ENCODE data around the gene ENTPD2.

ENTPD2 gene

DNA sequence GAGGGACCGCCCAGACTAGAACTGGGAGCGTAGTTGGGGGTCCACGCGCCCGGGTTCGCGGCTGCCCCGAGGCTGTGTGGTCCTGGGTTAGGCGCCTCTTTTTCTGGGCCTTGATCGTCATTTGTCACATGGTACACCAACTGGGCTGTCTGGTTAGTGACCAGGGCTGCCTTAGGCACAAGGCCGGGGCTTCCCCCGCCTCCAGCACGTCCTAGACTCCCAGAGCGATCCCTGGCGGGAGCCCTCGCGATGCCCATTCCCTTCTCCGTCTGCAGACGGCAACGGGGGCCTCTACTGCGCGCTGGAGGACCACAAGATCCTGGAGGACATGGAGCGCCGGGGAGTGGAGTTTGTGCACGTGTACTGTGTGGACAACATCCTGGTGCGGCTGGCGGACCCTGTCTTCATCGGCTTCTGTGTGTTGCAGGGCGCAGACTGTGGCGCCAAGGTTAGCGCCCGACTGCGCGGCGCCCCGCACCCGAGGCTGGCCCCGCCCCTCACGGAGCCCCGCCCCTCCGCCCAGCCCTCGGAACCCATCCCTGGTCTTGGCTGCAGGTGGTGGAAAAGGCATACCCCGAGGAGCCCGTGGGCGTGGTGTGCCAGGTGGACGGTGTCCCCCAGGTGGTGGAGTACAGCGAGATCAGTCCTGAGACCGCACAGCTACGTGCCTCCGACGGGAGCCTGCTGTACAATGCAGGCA, 25.0 kb upstream of the ENTPD2 start:
- DNase-seq: no peak

DNA sequence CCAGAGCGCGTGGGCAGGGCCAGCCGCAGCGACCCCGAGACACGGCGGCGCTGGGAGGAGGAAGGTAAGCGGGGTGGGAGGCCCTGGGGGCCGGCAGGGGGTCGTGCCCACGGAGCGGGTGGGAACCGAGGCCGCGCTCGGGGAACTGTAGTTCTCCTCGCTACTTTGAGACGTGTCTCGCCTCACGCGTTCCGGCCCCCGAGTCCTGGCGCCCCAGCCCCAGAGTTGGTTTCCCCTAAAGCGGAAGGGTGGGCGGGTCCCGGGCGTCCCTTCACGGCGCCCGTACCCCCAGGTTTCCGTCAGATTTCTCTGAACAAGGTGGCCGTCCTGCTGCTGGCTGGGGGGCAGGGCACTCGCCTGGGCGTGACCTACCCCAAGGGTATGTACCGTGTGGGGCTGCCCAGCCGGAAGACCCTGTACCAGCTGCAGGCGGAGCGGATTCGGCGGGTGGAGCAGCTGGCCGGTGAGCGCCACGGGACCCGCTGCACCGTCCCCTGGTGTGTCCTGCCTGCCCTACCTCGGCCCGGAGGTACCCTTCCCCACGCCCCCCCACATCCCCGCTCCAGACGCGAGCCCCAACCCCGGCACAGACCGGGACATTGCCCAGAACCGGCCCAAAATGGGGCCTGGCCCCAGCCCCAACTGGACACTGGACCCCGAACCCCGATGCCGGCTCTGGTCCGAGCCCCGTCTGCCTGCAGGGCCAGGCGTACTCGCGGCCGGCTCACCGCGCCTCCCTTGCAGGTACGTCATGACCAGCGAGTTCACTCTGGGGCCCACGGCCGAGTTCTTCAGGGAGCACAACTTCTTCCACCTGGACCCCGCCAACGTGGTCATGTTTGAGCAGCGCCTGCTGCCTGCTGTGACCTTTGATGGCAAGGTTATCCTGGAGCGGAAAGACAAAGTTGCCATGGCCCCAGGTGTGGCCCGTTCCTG, 24.2 kb upstream of the ENTPD2 start:
- DNase-seq: peak; percentile 56

DNA sequence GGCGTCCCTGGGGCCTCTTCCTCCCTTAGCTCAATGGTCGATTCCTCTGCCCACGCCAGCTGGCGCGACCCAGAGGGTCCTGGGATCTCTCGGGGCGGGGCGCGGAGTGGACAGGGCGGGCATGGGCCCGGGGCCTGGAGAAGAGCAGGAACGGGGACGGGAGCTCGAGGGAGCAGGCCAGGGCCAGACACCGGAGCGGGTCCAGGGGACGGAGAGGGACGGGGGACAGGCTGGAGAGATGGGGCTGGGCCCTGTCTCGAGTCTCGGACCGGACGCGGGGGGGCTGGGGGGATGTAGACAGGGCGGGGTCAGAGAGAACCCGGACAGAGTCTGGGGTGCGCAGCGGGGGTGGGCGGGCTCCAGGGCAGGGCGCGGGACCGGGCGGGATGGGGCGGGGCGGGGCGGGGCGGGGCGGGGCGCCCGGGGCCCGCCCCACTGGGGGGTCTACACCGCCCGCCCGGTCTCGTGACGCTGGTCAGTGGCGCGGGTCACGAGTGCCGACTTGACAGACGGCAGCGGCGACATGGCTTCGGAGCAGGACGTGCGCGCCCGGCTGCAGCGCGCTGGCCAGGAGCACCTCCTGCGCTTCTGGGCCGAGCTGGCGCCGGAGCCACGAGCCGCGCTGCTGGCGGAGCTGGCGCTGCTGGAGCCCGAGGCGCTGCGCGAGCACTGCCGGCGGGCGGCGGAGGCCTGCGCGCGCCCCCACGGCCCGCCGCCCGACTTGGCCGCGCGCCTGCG, 23.3 kb upstream of the ENTPD2 start, which contains the start of gene UAP1L1:
Gene UAP1L1 (plus strand): TSS at position 508 of the 738 bp plus-strand sequence. CDS start 16 bp downstream, at position 524.
- peak; percentile 68 for DNase-seq

DNA sequence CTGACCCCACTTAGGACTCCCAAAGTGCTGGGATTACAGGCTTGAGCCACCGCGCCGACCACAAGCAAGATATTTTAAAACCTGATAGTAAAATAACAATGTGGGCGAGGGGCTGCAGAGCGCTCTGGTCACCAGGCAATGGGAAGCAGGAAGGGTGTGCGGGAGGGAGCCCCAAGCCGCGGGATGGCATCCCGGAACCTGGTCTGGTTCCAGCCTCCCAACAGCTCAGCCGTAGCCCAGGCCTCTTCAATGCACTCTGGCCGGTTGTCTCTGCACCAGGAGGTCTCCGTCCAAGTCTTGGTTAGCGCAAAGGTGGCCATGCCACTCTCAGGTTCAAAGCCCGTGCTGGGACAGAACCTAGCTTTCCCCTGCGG, 22.8 kb upstream of the ENTPD2 start:
- no peak for DNase-seq

DNA sequence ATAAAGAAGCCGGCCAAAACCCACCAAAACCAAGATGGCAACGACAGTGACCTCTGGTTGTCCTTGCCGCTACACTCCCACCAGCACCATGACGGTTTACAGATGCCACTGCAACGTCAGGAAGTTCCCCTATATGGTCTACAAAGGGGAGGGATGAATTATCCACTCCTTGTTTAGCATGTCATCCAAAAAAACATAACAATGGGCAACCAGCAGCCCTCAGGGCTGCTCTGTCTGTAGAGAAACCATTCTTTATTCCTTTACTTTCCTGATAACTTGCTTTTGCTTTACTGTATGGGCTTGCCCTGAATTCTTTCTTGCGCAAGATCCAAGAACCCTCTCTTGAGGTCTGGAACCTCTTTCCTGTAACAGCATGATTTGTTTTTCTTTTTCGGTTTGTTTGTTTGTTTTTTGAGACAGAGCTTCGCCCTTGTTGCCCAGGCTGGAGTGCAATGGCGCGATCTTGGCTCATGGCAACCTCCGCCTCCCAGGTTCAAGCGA, 21.5 kb upstream of the ENTPD2 start:
- no peak for DNase-seq

DNA sequence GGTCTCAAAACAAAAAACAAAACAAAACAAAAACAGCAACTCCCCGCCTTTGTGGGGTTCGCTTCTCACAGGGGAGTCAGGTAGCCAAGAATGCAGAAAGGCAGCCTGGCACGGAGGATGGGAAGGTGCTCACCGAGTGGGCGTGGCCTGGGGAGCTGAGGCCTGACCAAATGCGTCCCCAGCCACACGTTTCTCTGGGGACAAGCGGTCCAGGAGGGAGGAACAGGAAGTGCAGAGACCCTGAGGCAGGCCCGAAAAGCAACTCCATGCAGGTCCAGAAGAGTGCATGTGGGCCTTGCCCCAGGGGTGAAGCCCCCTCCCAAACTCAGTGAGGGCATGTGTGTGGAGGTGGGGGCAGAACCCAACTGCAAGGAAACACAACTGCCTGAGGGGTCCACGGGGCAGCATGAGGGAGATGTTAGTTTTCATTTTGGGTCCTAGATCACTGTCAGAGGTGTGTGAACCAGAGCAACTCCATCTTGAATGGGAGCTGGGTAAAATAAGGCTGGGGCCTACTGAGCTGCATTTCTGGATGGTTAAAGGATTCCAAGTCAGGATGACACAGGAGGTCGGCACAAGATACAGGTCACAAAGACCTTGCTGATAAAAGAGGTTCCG, 20.9 kb upstream of the ENTPD2 start:
- DNase-seq: no peak

DNA sequence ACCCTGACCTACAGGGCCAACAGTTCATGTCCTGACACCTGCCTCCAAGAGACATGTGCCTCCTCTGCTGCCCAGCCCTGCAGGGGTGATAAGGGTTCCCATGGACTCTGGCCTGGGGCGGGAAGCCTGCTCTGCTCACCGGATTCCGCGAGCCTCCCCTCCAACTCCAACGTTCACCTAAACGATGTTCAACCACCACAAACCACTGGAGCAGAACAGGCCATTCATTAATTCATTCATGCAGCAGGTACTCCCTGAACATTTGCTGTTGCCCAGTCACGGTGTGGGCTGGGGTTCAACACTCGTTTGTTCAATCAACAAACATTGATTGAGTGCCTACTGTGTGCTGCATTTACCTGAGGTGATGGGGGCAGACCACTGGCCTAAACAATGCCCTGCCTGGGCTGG, 20.1 kb upstream of the ENTPD2 start:
- DNase-seq: no peak

DNA sequence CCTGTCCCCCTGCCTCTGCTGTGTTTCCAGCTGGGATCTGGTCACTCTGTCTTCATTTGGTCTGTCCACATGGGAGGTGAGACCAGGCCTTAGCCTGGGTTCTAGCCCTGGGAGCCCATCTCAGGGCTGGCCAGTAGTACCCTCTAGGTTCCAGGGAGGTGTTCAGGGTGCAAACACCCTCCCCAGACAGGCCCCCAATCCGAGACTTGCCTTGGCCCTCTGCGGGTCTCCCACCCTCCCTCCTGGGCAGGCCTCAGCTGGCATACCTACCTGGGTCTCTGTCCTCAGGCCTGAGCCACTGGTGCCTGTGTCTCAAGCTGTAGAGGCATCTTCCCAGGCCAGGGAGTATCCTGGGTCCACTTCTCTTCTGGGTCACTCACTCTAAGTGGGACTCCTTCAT, 17.4 kb upstream of the ENTPD2 start:
- DNase-seq: no peak

DNA sequence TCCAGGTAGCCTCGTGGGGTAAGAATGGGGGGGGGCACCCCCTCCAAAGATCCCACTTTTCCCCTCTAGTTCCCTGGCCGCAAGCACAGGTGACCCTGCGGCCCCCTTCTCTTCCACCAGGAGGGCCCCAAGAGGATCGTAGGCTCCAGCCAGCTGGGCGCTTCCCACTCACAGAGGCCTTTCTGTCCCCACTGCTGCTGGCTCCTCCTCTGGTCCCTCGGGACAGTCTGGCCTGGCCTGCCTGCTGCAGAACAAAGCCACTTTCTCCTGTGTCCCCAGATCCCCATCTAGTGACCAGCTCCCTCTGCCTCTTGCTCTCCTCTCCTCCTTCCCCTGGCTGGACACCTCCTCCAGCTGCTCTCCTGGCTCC, 17.0 kb upstream of the ENTPD2 start:
- no peak for DNase-seq

DNA sequence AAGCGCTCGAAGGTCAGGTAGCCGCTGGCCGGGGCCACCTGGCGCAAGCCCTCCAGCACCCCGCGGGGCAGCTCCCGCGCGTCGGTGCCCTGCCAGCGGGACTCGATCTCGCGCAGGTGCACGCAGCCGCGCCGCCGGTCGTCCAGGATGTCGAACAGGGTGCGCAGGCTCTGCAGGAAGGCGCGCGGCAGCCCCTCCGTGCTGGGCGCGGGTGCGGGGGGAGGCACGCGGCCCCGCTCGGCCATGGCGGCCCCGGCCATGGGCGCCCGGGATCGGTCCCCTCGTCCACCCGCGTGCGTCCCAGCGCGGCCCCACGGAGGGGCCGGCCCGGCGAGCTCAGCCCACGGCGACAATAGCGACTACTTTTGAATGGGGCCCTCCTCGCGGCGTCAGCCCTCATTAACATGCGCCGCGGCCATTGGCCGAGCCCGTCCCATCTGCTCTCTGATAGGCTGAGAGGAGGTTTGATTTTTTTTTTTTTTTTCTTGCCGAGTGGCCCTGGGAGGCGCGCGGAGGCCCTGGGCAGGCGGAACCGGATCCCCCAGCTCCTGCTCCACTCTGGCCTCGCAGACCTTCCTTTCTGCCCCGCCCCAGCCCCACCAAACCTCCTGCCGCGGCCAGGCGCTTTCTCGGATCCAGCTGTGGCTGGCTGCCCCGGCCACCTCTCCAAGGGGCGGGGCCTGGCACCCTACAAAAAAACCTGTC, 16.5 kb upstream of the ENTPD2 start, which contains the start of gene SAPCD2:
Gene SAPCD2 (minus strand): TSS at position 357 of the 705 bp plus-strand sequence. CDS start 97 bp downstream, at position 260.
- DNase-seq: peak; percentile 91

DNA sequence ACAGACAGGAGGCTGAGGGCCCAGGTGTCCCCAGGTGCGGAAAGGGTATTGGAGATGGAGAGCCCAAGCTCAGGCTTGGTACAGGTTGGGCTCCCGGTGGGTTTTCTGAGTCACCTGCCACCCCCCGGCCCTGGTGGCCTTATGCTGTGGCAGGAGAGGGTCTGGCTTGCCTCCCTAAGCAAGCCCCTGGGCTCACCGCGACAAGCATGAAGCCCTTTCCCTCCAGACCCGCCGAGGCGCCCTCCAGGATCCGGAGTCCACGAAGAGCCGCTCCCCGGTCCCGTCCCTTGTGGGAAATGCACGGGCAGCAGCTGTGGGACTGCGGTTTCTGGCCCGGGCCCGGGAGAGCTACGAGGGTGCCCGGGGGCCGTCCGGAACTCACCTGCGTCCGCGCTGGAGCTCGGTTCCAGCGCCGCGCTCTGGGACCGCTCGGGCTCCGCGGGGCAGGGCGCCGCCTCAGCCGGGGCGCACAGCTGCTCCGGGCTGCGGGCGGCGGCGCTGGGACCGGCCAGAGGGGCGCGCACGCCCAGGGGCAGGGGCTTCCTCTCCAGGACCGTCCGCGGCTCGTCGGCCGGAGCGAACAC, 15.7 kb upstream of the ENTPD2 start:
- no peak for DNase-seq

DNA sequence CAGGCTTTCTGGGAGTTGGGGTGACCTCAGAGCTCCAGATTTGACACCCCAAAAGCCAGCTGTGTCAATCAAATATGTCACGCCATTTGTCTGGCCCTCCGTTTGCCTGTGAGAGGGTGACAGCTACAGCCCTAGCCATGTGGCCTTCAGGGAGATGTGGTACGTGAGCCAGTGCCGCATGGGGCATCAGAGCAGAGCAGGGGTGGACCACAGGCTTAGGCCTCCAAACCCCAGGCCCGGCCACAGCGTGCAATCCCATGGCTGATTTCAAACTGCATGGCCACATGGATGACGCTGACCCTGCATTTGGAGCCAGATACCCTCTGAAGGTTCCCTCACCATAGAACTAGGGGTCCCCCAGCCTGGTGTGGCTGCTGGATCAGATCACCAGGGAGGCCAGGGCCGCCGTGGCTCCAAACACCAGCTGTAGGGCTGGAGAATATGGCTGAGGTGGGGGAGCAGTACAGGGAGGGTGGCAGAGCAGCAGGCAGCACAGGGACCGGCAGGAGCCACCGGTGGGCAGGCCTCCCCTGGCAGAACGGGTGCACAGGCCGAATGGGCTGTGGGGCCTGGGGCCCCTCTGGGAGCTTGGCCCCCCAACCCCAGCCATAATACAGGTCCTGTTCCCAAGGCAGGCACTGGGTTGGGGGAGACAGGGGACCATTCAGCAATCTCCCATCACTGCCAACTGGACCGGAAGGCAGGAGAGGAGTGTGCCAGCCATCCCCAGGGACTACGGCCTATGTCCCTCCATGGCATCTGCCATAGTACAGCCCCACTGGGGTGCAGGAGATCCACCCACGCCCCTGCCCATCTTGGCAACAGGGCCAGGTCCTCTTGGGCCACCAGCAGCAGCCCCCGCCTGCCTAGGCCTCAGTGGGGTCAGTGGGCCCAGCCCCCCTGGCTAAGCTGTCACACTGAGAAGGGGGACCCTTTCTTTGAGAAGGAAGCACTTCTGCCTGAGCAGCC, 15.0 kb upstream of the ENTPD2 start:
- no peak for DNase-seq

DNA sequence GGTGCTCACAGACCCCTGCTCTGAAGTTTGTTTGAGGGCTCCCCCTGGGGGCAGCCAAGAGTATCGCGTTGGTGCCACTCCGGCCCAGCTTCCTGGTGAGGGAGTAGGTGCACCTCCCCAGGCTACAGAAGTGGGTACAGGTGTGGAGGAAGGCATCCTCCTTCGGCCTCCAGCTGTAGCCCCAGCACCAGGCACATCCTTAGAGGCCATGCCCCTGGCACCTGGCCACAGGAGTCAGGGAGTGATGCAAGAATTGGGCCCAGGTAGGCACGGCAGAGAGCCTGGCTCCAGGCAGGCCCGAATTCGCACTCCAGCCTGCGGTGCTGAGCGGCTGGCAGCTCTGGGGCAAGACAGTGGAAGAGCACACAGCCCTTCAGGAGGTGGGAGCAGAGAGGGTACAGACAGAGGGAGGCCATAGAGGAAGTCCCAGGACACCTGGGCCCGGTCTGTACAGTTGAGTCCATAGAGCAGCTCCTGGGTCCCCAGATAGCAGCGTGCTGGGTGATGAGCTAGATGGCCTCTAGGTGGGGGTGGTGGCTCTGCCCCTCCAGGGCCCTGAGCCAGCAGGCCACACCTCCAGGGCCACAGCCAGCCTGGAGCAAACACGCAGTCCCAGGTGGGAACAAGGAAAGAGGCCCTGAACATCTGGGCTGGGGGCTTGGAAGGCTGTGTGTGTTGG, 14.1 kb upstream of the ENTPD2 start:
- peak; percentile 94 for DNase-seq

DNA sequence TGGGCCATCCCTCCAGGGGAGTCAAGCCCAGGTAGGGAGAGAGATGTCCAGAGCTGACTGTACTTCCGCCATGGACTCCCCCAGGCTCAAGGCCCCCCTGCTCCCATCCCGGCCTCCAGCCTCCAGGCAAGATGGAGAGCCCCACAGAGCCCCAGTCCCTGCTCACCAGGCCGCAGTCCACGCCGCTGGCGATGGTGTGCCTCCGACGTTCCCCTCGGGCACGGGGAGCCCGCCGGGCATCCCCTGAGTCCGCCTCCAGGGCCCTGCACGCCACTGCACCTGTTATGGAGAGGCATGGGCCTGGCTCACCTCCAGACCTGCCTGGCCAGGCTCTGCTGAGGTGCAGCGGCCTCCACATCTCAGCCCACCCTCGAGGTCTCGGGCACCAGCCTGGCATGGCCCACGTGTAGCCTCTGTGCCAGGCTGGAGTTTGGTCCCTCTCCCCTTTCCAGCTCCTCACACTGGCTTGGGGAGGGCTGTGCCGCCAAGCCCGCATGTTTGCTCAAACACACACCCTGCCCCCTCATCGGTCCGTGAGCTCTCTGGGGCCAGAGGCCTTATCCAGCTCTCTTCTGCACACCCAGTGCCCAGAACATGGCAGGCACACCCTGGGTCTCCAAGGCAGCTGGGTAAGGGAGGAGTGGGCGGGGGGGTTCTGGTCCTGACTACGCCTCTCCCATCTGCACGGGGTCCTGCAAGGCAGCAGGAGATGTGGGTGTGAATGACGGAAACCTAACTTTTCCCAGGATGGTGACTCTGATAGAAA, 12.4 kb upstream of the ENTPD2 start:
- no peak for DNase-seq

DNA sequence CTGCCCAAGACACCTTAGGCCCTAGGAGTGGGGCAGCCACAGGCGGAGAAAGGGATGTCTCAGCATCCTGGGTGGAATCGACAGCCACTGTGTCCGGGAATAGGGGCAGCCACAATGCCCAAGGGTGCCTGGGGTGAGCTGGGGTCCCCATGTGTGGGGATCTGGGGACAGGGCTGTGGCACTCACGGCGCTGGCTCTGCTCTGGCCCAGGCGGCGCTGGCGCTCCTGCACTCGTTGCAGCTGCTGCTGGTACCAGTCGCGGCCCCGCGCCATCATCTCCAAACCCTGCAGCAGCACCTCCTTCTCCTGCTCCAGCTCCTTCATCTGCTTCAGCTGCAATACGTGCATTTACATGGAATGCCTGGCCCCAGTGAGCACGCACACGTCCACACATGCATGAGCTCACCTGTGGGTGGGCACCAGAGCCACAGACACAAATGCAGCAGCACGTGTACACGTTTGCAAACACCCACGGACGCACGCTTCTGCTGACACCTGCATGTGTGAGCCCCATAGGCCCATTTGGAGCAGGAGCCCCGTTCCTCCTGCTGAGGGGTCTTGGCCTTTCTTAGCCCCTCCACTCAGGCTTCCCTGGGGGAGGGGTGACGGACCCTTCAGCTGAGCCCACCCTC, 11.6 kb upstream of the ENTPD2 start:
- DNase-seq: no peak

DNA sequence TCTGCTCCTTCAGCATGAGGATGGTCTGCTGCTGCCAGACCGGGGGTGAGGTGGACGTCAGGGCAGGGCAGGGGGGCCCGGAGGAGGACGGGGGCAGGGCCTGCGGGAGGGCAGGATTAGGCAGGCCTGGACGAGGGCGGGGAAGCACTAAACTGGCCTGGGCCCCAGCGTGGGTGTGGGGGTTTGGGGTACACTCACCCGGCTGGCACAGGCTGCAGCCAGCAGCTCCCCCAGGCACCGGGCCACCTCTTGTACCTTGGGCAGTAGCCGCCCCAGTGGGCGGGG, 11.0 kb upstream of the ENTPD2 start:
- no peak for DNase-seq

DNA sequence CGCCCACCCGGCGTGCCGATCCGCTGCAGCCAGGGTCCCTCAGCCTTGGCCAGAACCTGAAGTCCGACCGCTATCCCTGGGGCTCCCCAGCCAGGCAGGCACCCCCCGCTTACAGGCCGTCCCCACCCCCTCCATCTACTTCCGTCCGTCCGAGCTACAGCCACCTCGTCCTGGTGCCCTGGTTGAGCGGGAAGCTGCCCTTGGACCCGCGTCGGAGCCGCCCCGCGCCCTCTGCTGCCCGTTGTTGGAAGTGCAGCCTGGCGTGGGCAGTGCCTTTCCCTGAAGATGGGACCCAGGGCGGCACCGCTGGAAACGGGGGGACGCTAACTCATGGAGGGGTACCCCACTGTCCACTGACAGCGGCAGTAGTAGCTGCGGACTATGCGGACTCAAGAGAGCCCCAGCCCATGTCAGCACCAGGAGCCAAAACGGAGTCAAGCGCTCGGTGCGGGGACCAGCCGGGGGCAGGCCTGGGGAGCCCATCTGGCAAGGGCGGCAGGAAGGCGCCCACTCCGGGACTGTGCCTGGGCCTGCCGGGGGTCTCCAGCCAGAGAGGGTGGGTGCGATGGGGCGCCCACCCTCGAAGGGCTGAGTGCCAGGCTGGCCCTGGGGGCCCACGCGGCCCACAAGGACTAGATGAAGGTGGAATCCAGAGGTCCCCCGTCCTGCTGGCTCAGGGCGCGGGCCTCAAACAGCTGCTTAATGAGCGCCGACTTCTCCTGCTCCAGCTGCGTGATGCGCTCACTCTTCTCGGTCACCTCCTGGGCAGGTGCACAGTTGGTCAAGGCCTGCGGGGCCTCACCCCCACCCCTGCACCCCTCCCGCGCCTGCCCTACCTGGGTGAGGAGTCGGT, 10.4 kb upstream of the ENTPD2 start:
- DNase-seq: peak; percentile 79

Data from activated CD4-positive, alpha-beta T cell treated with anti-CD3 and anti-CD28 coated beads, Interleukin-2, Interleukin-6, amounts not matched to agents 100 ng/mL and 50 ng/mL, durations not matched to agents 16 hours and 8 hours (primary cell).